ENCODE results near the gene RINL. TPM values are rescaled to one million over a fixed set of nuclear protein-coding genes. Genes with fewer than 3 reads are reported as not detected.

RINL gene
- polyA plus RNA-seq, 3 donors from 2014 or later: 20.3 to 64.9 (median 47.3) TPM

DNA sequence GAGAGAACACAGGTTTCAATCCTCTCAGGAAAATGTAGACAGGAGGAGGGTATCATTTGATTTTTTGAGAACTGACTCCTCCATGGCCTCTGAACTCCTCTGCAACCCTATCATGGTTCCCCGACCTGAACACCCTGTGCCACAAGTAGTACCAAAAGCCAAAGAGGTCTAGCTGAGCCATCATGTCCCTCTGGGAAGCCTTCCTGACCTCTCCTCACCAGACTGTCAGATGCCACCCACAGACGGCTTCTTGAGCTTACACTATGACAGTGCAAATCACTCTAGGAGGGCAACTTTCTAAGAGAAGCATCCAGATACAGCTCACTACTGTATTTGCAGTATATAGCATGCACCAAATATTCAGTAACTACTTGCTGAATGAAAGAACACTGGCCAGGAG lies 32.0 kb downstream of the RINL start:
- H3K9me3 Mint-ChIP-seq: no peaks in the 10 kb centered on the region
- peaks cover 72 to 83% of the 10 kb centered on the region in 2 donors for H3K4me1 Mint-ChIP-seq
- peaks cover 35 to 70% (median 43%) of the 10 kb centered on the region in 3 donors for H3K36me3 Mint-ChIP-seq
- peak overlapping the region in 5 of 6 donors; percentile 32 to 85 (median 60) for H3K27ac Mint-ChIP-seq
- peak overlapping the region in 1 of 5 donors; percentile 18 for H3K4me3 Mint-ChIP-seq
- H3K27me3 Mint-ChIP-seq (ENCODE audit: low read depth in 3 of 3): peaks cover 38 to 54% (median 50%) of the 10 kb centered on the region in 3 donors
- DNase-seq: no peak

- no peak for DNase-seq
- Mint-ChIP-seq H3K27me3 (ENCODE audit: low read depth in 3 of 3) (peaks cover 33 to 51% (median 48%) of the 10 kb centered on the region in 3 donors), H3K9me3 (no peaks in the 10 kb centered on the region), H3K36me3 (peaks cover 35 to 76% (median 49%) of the 10 kb centered on the region in 3 donors), H3K4me3 (peak overlapping the region in 2 of 5 donors; percentile 1 to 10), H3K4me1 (peaks cover 71 to 82% of the 10 kb centered on the region in 2 donors), H3K27ac (peak overlapping the region in 5 of 6 donors; percentile 32 to 85 (median 78))
These were observed 32.6 kb downstream of the RINL start for GRCh38 chr19:38845374-38846024.

DNA sequence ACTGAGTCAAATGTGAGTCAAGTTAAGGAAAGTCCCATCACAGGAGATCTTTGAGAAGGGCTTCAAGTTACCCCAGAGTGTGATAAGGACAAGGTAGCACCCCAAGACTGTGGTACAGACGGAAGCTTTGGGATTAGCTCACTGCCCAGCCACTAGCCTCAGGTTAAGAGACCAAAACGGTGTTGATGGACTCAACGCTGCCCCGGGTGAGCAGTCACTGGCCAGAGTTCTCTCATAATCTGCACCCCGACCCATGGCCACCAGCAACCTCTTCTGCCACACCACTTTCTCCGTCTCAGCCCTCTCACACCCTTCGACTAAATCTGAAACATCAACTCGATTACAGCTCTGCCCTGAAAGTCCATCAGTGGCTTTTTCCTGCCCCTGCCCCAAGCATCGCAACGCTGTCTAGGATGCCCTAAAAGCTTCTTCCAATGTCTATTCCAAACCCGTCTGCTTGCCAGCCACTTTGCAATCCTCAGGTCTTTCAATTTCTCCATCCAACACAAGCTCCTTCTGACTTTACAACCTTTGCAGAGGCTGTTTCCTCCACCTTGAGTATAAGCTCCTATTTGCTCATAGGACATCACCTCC lies 33.9 kb downstream of the RINL start:
- peak overlapping the region; percentile 21 to 65 (median 36) for H3K4me3 Mint-ChIP-seq
- H3K27me3 Mint-ChIP-seq (ENCODE audit: low read depth in 3 of 3): peaks cover 21 to 41% (median 35%) of the 10 kb centered on the region in 3 donors
- no peak for DNase-seq
- no peaks in the 10 kb centered on the region for H3K9me3 Mint-ChIP-seq
- peaks cover 71 to 82% of the 10 kb centered on the region in 2 donors for H3K4me1 Mint-ChIP-seq
- peaks cover 39 to 84% (median 53%) of the 10 kb centered on the region in 3 donors for H3K36me3 Mint-ChIP-seq
- H3K27ac Mint-ChIP-seq: peak overlapping the region; percentile 84 to 93 (median 88)

DNA sequence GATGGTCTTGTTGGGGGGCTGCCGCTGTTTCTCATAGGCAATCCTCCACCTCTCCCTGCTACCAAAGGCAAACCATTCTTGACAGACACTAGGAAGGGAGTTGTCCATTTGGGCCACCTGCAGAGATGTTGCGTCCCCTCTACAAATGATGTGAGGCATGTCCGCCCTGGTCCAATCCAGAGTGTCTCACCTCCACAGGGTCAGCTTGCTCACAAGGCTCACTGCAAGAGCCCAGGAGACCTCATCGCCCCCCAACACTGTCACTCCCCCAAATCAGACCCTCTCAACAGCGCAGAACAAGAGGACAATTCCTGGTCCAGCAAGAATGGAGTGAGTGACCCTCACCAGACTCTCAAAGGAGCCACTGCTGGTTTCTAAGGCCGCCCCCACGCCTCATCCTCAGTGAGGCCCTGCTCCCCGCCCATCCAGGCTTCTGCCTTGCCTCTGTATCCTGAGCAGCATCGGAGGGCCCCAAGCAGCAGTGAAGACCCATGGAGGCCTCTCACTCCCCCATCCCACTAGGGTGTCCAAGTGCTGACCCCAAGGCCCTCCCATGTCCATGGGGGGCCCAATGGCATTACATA lies 34.8 kb downstream of the RINL start:
- Mint-ChIP-seq H3K27ac (peak overlapping the region; percentile 84 to 93 (median 88)), H3K9me3 (no peaks in the 10 kb centered on the region), H3K27me3 (ENCODE audit: low read depth in 3 of 3) (peaks cover 18 to 39% (median 33%) of the 10 kb centered on the region in 3 donors), H3K36me3 (peaks cover 42 to 90% (median 53%) of the 10 kb centered on the region in 3 donors), H3K4me1 (peaks cover 63 to 73% of the 10 kb centered on the region in 2 donors), H3K4me3 (peak overlapping the region; percentile 7 to 80 (median 44))
- DNase-seq: no peak

- H3K27ac Mint-ChIP-seq: peak overlapping the region; percentile 84 to 93 (median 88)
- peaks cover 42 to 87% (median 53%) of the 10 kb centered on the region in 3 donors for H3K36me3 Mint-ChIP-seq
- peaks cover 56 to 67% of the 10 kb centered on the region in 2 donors for H3K4me1 Mint-ChIP-seq
- no peaks in the 10 kb centered on the region for H3K9me3 Mint-ChIP-seq
- peaks cover 18 to 33% (median 27%) of the 10 kb centered on the region in 3 donors for H3K27me3 Mint-ChIP-seq (ENCODE audit: low read depth in 3 of 3)
- H3K4me3 Mint-ChIP-seq: peak overlapping the region; percentile 64 to 82 (median 78)
- peak; percentile 56 to 76 (median 76) for DNase-seq
These were observed 35.5 kb downstream of the RINL start for GRCh38 chr19:38842439-38843174.

GRCh38 chr19:38841787-38842438 lies 36.2 kb downstream of the RINL start:
- peaks cover 21 to 31% (median 26%) of the 10 kb centered on the region in 3 donors for H3K27me3 Mint-ChIP-seq (ENCODE audit: low read depth in 3 of 3)
- DNase-seq: peak in 1 of 3 donors; percentile 42
- H3K4me1 Mint-ChIP-seq: peaks cover 49 to 60% of the 10 kb centered on the region in 2 donors
- peaks cover 41 to 88% (median 55%) of the 10 kb centered on the region in 3 donors for H3K36me3 Mint-ChIP-seq
- H3K4me3 Mint-ChIP-seq: peak overlapping the region; percentile 64 to 82 (median 78)
- peak overlapping the region; percentile 84 to 93 (median 88) for H3K27ac Mint-ChIP-seq
- H3K9me3 Mint-ChIP-seq: no peaks in the 10 kb centered on the region

GRCh38 chr19:38841180-38841766 lies 36.8 kb downstream of the RINL start:
- H3K9me3 Mint-ChIP-seq: no peaks in the 10 kb centered on the region
- peak overlapping the region in 4 of 5 donors; percentile 15 to 78 (median 62) for H3K4me3 Mint-ChIP-seq
- peaks cover 43 to 90% (median 61%) of the 10 kb centered on the region in 3 donors for H3K36me3 Mint-ChIP-seq

GRCh38 chr19:38840583-38840968 lies 37.5 kb downstream of the RINL start:
- Mint-ChIP-seq H3K4me3 (peak overlapping the region in 1 of 5 donors; percentile 28), H3K27me3 (ENCODE audit: low read depth in 3 of 3) (peaks cover 21 to 30% (median 25%) of the 10 kb centered on the region in 3 donors), H3K36me3 (peaks cover 36 to 87% (median 58%) of the 10 kb centered on the region in 3 donors), H3K27ac (peak overlapping the region in 5 of 6 donors; percentile 75 to 90 (median 84)), H3K4me1 (peaks cover 41 to 49% of the 10 kb centered on the region in 2 donors), H3K9me3 (no peaks in the 10 kb centered on the region)
- no peak for DNase-seq

More at GRCh38 chr19:38841180-38841766, 36.8 kb downstream of the RINL start:
- H3K27me3 Mint-ChIP-seq (ENCODE audit: low read depth in 3 of 3): peaks cover 21 to 30% (median 25%) of the 10 kb centered on the region in 3 donors
- H3K4me1 Mint-ChIP-seq: peaks cover 48 to 56% of the 10 kb centered on the region in 2 donors
- H3K27ac Mint-ChIP-seq: peak overlapping the region; percentile 81 to 91 (median 88)
- DNase-seq: no peak

DNA sequence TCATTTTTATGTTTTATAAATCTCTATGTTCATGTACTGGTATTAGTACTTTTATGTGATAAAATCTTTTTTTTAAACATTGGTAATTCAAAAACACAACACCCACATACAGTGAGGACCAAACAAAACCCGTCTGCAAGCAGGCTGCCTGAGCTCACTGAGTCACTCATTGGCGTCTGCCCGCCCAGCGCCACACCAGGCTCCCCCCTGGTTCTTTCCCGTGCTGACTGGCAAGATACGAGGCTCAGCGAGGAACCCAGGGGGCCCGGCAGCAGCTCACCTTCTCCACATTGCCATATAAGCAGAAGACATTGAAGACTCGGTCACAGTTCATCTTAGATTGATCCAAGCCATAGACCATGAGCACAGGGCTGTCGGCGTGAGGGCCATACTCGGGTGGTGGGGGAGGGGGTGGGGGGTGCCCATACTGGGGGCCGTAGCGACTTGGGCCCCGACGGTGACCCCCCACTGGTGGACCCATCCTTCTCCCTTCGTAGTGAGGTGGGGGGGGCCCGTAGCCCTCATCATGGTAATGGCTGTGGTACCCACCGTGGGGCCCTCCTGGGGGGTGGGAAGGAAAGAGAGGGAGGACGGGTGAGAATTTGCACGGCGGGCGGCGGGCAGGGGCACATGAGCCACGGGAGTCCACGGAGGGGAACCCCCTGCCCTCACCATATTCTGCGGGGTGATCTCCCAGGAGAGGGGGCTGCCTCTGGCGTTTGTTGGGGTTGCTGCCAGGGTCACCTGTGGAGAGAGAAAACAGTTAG lies 38.1 kb downstream of the RINL start:
- H3K27ac Mint-ChIP-seq: peak overlapping the region in 3 of 6 donors; percentile 17 to 84 (median 84)
- peaks cover 38 to 43% of the 10 kb centered on the region in 2 donors for H3K4me1 Mint-ChIP-seq
- no peaks in the 10 kb centered on the region for H3K9me3 Mint-ChIP-seq
- H3K36me3 Mint-ChIP-seq: peaks cover 32 to 82% (median 53%) of the 10 kb centered on the region in 3 donors
- H3K27me3 Mint-ChIP-seq (ENCODE audit: low read depth in 3 of 3): peaks cover 21 to 30% (median 25%) of the 10 kb centered on the region in 3 donors
- DNase-seq: no peak
- H3K4me3 Mint-ChIP-seq: no peak overlapping the region

DNA sequence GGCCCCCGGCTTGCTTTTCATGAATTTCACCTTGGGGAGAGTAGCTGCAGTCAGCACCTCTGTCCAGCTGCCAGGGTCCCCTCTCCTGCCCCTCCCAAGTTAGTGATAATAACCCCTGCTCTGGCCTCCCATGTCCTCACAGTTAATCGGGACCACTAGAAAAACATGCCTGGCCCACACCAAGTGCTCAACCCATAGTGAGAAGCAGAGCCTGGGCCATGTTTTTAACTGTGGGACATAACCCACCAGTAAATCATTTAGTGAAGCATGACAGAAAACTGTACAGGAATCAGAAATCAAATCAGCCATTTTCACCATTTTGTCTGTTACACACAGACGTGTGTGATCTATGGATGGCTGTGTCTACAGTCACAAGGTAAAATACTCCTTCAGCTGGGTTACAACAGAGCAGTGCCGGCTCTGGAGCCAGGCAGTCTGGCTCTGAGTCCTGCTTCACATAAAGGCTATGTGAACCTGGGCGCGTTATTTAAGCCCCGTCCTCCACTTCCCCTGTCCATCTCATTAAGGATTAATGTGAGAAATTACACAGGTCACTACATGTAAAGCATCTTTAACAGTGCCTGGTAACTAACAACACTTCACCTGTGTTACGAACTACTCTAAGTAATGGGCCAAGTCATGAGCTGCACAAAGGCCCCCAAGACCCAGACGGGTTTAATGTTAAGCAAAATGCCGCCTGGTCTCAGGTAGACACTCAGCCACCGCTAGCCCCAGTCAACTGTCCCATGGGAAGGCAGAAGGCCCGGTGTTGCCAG lies 38.9 kb downstream of the RINL start:
- Mint-ChIP-seq H3K9me3 (no peaks in the 10 kb centered on the region), H3K27ac (peak overlapping the region in 5 of 6 donors; percentile 37 to 84 (median 68)), H3K4me3 (no peak overlapping the region), H3K4me1 (peaks cover 33 to 36% of the 10 kb centered on the region in 2 donors), H3K36me3 (peaks cover 28 to 75% (median 49%) of the 10 kb centered on the region in 3 donors), H3K27me3 (ENCODE audit: low read depth in 3 of 3) (peaks cover 18 to 30% (median 25%) of the 10 kb centered on the region in 3 donors)
- DNase-seq: no peak

DNA sequence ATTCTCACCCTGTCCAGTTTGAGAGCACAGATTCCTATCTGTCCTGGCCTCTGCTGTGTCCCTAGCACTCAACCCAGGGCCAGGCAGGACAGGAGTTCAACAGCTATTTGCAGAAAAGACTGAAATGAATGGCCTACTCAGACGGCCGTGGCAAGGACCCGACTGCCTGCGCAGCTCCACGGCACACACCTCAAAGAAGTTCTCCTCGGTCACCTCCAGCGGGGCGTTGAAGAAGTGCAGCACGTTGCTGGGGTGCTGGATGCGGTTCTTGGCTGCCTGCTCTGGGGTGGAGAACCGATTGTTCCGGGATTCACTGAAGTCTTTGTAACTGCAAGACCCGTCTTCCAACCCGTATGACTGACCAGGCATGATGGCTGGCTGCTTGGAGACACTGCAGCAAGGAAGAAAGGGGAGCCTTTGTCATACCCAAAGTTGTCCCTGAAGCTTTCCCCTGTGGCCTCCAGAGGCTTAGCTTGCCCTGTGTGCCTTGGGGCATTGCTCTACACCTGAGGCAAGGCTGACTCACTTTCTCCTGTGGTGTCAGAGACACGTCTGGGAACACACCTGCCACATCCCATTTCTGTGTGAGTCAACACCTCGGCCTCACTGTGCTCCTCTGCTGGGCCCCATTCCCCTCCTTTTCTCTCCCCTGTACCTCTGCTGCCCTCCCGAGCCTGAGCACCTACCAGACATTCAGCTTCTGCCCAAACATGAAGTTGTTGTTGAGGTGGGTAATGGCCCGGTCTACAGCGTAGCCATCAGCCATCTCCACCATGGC lies 39.7 kb downstream of the RINL start:
- Mint-ChIP-seq H3K4me3 (no peak overlapping the region), H3K4me1 (peaks cover 25 to 28% of the 10 kb centered on the region in 2 donors), H3K27me3 (ENCODE audit: low read depth in 3 of 3) (peaks cover 15 to 30% (median 25%) of the 10 kb centered on the region in 3 donors)

More for the DNA sequence above, 39.7 kb downstream of the RINL start:
- Mint-ChIP-seq H3K9me3 (no peaks in the 10 kb centered on the region), H3K36me3 (peaks cover 23 to 67% (median 44%) of the 10 kb centered on the region in 3 donors), H3K27ac (peak overlapping the region in 5 of 6 donors; percentile 37 to 84 (median 65))
- no peak for DNase-seq

Measured in immature natural killer cell (primary cell).